Hepatocyte (in vitro differentiated cells): Measurements from ENCODE around the gene RPP30.

Source experiments
- EZH2phosphoT487 ChIP-seq: fragments of 200-600 bp; sonication (generic); IDR thresholded peaks from one replicate; pipeline ENCODE4 v1.6.1; 2018; ENCODE audit warnings: antibody characterized with exemption, mild to moderate bottlenecking, low read depth, moderate library complexity; ENCODE audit not compliant: unreplicated experiment, severe bottlenecking
- TF ChIP-seq, protein P1 (sequence below): fragments of 200-600 bp; sonication (generic); IDR thresholded peaks from 2 replicates; pipeline ENCODE4 v1.5.1; 2016; ENCODE audit warnings: antibody characterized with exemption, mild to moderate bottlenecking; ENCODE audit not compliant: poor library complexity

- TF ChIP-seq, protein P1, sequence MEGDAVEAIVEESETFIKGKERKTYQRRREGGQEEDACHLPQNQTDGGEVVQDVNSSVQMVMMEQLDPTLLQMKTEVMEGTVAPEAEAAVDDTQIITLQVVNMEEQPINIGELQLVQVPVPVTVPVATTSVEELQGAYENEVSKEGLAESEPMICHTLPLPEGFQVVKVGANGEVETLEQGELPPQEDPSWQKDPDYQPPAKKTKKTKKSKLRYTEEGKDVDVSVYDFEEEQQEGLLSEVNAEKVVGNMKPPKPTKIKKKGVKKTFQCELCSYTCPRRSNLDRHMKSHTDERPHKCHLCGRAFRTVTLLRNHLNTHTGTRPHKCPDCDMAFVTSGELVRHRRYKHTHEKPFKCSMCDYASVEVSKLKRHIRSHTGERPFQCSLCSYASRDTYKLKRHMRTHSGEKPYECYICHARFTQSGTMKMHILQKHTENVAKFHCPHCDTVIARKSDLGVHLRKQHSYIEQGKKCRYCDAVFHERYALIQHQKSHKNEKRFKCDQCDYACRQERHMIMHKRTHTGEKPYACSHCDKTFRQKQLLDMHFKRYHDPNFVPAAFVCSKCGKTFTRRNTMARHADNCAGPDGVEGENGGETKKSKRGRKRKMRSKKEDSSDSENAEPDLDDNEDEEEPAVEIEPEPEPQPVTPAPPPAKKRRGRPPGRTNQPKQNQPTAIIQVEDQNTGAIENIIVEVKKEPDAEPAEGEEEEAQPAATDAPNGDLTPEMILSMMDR, result no peak
- TF ChIP-seq EZH2phosphoT487, result no peak
Observed at GRCh38 chr10:90889636-90890035, 17.9 kb downstream of the RPP30 start.
